ENCODE measurements around the gene THEM5.
A peak's percentile ranks its signal among the peaks of the same experiment; 100 is the strongest.
"Not testable (repeated sequence)": the region's sequence is repeated elsewhere in the genome, so short reads cannot be mapped to it uniquely, and the experiment has no call there.

The THEM5 gene, protein sequence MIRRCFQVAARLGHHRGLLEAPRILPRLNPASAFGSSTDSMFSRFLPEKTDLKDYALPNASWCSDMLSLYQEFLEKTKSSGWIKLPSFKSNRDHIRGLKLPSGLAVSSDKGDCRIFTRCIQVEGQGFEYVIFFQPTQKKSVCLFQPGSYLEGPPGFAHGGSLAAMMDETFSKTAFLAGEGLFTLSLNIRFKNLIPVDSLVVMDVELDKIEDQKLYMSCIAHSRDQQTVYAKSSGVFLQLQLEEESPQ

DNA sequence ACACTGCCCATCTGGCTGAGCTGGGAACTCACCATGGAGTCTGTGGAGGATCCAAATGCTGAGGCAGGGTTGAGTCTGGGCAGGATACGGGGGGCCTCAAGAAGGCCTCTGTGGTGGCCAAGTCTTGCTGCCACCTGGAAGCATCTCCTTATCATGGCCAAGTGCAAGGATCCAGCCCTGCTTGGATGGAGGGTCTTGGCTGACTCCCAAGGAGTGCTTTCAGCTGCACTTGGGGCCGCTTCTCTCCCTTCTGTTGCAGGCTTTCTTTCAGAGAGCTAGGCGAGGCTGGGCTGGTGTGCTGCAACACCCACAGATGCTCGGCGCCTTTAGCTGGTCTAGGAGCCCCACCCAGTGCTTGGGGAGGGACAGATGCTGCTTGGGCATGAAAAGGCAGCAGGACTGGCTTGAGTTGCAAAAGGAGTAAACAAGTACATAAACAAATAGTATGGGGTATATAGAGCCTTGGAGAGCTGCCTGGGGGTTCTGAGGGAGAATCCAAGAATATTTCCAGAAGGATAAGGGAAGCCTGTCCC lies at the start of gene THEM5:
TSS of gene THEM5 (minus strand) at position 302 of the 533 bp plus-strand sequence. CDS start at position 155, 147 bp downstream.
- no peak for DNase-seq

DNA sequence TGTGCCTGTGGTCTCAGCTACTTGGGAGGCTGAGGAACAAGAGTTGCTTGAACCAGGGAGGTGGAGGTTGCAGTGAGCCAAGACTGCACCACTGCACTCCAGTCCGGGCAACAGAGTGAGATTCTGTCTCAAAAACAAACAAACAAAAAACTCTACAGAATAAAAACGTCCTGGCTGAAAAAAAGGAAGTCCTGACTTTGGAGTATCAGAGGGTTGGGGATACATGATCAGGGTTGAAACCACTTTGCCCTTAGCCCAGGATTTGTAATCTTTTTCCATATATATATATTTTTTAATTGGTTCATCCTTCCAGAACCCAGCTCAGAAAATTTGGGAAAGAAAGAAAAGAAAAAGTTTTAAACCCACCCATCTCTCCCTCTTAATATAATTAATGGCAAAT lies 49.3 kb upstream of the THEM5 start:
- no peak for DNase-seq

DNA sequence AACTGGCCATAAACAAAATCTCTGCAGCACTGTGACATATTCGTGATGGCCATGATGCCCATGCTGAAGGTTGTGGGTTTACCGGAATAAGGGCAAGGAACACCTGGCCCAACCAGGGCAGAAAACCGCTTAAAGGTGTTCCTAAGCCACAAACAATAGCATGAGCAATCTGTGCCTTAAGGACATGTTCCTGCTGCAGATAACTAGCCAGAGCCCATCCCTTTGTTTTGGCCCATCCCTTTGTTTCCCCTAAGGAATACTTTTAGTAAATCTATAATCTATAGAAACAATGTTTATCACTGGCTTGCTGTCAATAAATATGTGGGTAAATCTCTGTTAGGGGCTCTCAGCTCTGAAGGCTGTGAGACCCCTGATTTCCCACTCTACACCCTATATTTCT lies 47.3 kb upstream of the THEM5 start:
- DNase-seq: not testable (repeated sequence)

DNA sequence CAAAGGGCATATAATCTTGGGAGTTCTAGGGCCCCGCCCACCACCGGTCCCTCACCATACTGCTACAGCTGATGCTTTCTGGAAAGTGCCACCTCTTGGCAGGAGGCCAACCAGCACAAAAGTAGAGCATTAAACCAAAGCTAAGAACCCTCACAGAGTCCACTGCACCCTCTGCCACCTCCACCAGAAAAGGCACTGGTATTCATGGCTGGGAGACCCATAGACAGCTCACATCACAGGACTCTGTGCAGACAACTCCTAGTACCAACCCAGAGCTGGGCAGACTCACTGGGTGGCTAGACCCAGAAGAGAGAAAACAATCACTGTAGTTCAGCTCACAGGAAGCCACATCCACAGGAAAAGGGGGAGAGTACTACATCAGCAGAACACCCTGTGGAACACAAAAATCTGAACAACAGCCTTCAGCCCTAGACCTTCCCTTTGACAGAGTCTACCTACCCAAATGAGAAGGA lies 45.0 kb upstream of the THEM5 start:
- DNase-seq: no peak

DNA sequence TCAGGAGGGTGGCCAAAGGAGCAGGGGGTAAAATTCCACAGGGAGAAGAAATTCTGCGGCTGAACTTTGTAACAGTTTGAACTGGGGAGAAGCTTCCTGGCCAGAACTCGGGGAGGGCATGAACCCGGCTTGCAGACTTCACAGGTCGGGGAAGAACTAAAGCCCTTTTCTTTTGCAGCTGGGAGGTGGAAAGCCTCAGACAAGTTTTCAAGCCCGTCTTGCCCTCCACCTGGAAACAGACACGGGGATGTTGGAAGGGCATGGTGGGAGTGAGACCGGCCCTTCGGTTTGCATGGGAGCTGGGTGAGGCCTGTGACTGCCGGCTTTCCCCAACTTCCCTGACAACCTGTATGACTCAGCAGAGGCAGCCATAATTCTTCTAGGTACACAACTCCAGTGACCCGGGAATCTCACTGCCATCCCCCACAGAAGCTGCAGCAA lies 44.5 kb upstream of the THEM5 start:
- no peak for DNase-seq

DNA sequence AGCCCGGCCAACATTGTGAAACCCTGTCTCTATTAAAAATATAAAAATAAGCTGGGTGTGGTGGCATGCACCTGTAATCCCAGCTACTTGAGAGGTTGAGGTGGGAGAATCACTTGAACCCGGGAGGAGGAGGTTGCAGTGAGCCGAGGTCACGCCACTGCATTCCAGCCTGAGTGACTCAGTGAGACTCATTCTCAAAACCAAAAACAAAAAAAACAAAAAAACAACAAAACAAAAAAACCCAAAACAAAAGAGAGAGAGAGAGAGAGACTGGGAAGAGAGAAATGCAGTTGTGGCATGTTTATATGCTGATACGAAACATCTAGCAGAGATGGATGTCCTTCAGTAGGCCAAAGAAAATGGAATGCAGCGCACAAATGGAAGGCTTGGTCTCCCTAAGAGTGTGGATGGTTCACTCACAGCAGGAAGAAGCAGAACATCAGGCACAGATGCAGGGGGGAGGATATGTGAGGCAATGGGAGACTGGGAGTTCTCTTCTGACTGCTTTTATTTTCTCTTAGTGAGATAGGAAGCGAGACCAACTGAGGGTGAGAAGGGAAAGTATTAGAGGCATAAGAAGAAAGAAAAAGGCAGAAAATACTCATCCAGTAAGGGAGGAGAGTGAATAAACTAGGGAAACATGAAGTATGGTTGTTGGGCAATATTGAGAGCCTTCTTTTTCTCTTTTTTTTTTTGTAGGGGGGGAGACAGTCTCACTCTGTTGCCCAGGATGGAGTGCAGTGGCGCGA lies 39.8 kb upstream of the THEM5 start:
- no peak for DNase-seq

DNA sequence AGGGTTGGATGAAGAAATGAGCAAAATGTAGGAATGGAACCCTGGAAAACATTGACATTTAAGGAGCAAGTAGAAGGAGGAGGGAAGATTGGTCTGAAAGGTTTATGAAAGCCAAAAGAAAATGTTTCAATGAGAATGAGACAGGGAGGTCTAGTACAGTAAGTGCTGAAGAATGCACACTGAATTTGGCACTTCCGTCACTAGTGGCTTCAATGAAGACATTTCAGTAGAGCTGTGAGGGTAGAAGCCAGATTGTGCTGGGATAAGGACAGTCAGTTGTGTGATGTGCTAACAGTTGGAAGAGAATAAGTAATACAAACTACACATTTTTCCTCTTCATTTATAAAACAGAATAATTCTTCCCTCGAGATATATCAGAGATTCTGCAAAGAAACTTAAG lies 38.7 kb upstream of the THEM5 start:
- no peak for DNase-seq

DNA sequence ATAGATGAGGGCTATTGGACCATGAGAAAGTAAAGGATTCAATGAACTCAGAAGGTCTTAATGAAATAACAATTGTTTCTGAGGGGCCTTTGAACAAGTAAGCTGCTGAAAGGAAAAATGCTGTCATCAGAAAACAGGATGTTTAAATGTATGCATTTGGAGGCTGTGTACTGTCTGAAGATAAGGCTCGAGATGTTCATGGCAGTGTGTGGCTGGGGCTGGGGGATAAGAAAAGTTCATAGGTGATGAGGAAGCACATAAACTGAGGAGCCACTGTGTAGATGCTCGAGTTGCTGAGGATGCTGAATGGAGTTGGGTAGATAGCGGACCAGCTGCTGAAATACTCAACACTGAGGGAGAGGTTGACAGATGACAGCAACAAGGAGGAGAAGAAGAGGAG lies 38.0 kb upstream of the THEM5 start:
- no peak for DNase-seq

DNA sequence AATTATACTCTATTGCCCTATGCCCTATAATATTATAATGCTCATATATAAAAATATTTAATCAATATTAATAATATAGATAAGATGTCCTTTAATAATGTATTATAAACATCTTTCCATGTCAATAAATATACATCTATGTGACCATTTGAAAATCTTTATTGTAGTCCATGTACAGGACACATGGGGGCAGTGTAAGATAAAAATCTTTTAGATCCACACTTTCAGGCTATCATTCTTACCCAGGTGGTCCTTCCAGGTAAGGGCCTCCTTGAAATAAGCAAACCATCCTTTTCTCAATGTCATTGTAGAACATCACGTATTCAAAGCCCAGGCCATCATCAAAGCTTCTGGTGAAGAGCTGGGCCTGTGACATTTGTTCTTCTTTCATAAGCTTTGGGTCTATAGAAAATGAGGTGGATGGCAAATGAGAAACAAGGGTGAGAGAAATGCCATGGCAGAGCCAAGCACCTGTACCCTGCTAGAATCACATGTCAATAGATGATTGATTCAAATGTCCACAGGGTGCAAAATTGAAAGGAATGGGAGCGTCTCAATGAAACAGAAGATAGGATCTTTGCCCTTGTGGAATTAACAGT lies 35.6 kb upstream of the THEM5 start:
- DNase-seq: peak; percentile 45

DNA sequence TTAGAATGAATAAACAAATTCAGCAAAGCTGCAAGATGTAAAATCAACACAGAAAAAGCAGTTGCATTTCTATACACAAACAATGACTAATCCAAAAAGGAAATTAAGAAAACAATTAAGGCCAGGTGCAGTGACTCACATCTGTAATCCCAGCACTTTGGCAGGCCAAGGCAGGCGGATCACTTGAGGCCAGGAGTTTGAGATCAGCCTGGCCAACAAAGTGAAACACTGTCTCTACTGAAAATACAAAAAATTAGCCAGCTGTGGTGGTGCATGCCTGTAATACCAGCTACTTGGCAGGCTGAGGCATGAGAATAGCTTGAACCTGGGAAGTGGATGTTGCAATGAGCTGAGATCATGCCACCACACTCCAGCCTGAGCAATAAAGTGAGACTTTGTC lies 33.5 kb upstream of the THEM5 start:
- DNase-seq: no peak

DNA sequence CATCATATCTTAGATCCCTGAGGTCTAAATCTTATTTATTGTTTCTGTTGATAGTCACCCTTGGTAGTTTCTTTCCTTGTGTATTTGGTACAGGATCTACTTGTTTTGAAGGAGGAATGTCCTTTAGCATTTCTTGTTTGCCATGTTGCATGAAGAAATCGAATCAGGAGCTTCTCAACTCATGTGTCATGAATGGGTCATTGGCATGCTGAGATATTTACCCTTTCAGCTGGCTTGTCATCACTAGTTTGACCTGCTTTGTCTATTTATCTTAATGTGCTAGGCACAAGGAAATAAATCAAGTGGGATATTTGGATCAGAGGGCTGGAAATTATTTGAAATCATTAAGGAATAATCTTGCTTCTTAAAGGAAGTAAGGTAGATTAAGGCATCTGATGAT lies 32.0 kb upstream of the THEM5 start:
- no peak for DNase-seq

DNA sequence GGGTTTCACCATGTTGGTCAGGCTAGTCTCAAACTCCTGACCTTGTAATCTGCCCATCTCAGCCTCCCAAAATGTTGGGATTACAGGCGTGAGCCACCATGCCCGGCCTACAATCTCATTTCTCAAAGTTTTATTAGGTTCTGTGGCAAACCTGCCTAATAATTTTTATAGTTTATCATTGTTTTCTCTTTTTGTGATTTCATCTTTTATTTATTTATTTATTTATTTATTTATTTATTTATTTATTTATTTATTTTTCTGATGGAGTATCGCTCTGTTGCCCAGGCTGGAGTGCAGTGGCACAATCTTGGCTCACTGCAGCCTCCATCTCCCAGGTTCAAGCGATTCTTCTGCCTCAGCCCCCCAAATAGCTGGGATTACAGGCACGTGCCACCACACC lies 31.4 kb upstream of the THEM5 start:
- DNase-seq: not testable (repeated sequence)

DNA sequence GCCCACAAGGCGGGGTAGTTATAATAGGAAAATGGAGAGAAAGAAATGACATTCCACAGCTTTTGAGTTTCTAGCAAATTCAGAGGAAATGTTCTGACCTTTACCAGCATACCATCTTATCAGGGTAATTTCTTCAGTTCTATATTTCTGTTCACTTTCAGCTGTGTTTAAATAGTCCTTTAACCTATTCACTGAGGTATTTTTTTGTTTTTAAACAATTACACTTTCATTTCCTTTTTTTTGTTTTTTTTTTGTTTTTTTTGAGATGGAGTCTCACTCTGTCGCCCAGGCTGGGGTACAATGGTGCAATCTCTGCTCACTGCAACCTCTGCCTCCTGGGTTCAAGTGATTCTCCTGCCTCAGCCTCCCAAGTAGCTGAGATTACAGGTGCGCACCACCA lies 30.9 kb upstream of the THEM5 start:
- not testable (repeated sequence) for DNase-seq

DNA sequence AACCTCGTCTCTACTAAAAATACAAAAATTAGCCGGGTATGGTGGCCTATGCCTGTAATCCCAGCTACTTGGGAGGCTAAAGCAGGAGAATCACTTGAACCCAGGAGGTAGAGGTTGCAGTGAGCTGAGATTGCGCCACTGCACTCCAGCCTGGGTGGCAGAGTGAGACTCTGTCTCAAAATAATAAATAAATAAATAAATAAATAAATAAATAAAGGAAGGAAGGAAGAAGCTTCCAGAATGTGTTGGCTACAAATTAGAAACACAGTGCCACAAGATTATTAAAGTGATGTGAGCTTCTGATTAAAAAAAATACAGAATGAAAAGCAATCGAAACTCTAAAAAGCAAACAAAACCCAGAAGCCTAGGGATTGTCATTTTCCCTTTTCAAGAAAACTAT lies 30.4 kb upstream of the THEM5 start:
- not testable (repeated sequence) for DNase-seq

DNA sequence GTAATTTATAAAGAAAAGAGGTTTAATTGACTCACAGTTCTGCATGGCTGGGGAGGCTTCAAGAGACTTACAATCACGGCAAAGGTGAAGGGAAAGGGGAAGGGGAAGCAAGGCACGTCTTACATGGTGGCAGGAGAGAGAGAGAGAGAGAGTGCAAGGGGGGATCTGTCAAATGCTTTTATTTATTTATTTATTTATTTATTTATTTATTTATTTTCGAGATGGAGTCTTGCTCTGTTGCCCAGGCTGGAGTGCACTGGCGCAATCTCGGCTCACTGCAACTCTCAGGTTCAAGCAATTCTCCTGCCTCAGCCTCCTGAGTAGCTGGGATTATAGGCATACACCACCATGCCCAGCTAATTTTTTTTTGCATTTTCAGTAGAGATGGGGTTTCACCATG lies 29.4 kb upstream of the THEM5 start:
- DNase-seq: not testable (repeated sequence)

DNA sequence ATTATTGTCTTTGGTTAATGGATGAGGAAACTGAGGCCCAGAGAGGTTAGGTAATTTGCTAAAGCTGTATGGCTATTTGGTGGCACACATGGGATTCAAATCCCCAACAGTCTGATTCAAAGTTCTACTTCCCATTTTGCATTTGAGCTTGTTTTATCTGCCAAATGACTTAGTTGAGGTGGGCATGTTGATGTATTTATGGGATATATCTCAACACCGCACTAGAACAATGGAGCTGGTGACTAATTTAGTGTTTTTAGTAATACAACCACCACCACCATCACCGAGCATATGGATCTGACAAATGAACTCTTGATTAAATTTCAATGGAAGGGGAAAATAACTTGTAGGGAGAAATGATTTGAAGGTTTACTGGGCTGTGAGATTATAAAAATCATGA lies 29.0 kb upstream of the THEM5 start:
- no peak for DNase-seq

DNA sequence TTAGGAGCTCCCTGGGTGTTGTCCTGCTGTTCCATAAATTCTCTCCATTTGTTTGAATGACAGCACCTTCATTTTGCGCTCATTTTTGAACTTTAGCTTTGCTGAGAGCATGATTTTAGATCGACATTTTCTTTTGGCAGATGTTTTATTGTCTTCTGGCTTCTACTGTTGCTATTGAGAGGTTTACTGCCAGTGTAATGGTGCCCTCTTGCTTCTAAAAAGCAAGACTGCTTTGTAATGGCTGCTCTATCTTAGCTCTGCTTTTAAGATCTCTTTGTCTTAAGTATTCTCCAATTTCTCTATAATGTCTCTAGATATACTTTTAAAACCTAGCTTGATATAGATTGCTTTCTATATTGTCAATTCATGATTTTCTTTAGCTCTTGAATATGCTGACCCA lies 28.0 kb upstream of the THEM5 start:
- DNase-seq: no peak

DNA sequence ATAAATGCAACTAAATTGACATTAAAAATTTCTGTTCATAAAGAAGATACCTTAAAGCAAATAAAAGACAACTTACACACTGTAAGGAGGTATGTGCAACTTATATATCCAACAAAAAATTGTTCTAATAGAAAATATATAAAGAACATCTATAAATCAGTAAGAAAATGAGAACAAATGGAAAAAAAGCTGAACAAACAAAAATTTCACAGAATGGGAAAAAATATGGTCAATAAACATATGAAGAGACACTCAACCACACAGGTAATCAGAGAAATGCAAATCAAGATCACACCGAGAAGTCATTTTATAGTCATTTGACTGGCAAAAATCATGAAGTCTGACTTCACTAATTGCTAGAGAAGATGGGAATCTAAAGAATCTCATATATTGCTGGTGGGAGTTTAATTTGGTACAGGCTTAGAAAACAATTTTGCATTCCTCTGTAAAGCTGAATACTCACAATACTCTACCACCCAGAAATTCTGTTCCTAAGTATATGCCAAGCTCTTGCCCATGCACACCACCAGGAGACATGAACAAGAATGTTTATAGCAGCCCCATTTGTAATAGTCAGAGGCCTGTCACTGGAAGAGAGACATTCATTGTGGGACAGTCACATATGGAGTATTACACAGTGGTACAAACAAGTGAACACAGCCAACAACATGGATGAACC lies 22.0 kb upstream of the THEM5 start:
- peak; percentile 31 for DNase-seq

DNA sequence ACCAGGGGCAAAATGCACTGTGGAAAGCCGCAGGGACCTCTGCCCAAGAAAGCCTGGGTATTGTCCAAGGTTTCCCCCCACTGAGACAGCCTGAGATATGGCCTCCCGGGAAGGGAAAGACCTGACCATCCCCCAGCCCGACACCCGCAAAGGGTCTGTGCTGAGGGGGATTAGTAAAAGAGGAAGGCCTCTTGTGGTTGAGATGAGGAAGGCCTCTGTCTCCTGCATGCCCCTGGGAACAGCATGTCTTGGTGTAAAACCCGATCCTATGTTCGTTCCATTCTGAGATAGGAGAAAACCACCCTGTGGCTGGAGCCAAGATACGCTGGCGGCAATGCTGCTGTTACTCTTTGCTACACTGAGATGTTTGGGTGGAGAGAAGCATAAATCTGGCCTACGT lies 19.3 kb upstream of the THEM5 start:
- DNase-seq: not testable (repeated sequence)

DNA sequence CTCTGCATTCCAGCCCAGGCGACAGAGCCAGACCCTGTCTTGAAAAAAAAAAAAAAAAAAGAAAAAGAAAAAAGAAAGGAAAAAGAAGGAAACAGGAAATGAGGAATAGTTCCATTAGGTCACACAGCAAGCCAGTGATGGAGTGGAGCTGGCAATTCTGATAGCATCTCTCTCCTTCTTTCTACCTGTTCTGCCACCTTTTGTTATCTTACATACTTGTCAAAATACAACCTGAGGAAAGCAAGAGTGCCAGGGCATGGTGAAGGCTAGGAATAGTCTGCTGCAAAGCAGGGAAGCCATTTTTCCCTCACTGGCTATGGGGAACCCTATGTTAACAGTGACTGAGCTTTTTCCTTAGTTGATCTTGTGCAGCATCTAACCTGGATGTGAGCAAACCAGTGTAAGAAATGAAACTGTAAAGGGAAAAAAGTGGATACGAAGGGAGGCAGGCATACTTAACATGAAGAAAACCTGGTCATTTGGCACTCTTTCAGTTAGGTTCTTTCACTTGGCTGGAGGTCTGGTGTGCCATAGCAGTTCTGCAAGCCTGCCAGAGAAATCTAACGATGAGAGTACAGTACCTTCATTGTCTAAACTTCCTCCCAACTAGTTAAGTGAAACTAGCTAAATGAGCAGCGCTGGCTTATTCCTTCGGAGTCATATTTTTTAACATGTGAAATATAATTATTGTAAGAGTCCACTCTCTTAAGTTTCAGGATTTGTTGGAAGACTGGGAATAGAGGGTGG lies 17.9 kb upstream of the THEM5 start:
- no peak for DNase-seq

DNA sequence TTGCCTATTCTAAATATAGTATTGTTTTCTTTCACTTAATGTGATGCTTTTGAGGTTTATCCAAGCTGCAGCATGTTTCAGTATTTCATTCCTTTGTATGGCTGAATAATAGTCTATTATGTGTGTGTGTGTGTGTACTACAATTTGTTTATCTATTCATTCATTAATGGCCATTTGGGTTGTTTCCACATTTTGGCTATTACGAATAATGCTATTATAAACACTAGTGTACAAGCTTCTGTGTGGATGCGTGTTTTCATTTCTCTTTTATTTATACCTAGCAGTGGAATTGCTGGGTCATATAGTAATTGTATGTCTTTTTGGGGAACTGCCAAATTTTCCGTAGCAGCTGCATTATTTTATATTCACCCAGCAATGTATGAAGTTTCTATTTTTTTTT lies 15.0 kb upstream of the THEM5 start:
- no peak for DNase-seq

DNA sequence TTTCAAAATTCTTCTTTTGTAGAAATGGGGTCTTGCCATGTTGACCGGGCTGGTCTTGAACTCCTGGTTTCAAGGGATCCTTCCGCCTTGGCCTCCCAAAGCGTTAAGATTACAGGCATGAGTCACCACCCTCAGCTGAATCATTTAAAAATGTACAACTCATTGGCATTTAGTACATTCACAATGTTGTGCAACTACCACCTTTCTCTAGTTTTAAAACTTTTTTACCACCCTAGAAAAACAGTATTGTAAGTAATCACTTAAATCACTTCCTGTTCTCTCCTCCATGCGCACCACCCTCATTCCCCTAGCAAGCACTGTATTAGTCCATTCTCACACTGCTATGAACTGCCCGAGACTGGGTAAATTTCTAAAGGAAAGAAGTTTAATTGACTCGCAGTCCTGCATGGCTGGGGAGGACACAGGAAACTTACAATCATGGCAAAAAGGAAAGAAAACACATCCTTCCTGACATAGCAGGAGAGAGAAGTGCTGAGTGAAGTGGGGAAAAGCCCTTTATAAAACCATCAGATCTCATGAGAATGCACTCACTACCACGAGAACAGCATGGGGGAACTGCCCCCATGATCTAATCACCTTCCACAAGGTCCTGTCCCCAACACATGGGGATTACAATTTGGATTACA lies 14.4 kb upstream of the THEM5 start:
- DNase-seq: no peak

Data from NCI-H526 treated with DMSO at 0.1 percent for 48 hours (cell line).